ENCODE results near the gene TMEM119.

Gene TMEM119

GRCh38 chr12:108568338-108569154 lies 29.3 kb downstream of the TMEM119 start:
- in situ Hi-C loops (cut with MboI; ENCODE audit: low sequenced_read_pairs), result loop anchor here (10.0 to 25.0 kb wide), 3 partner anchors 236 to 519 kb away; partner anchors contain the start of genes ALKBH2 and UNG

GRCh38 chr12:108567406-108568337 lies 30.2 kb downstream of the TMEM119 start:
- in situ Hi-C loops (cut with MboI; ENCODE audit: low sequenced_read_pairs), result loop anchor here (10.0 to 25.0 kb wide), 3 partner anchors 237 to 520 kb away; partner anchors contain the start of genes ALKBH2 and UNG

- in situ Hi-C loops (cut with MboI; ENCODE audit: low sequenced_read_pairs), result loop anchor here (10.0 to 25.0 kb wide), 3 partner anchors 238 to 521 kb away; partner anchors contain the start of genes ALKBH2 and UNG
Observed at GRCh38 chr12:108566452-108566851, 31.4 kb downstream of the TMEM119 start.

GRCh38 chr12:108565976-108566375 lies 31.9 kb downstream of the TMEM119 start:
- in situ Hi-C loops (cut with MboI; ENCODE audit: low sequenced_read_pairs), result loop anchor here (10.0 to 25.0 kb wide), 3 partner anchors 239 to 521 kb away; partner anchors contain the start of genes ALKBH2 and UNG

GRCh38 chr12:108565146-108565545 lies 32.7 kb downstream of the TMEM119 start:
- in situ Hi-C loops (cut with MboI; ENCODE audit: low sequenced_read_pairs), result loop anchor here (10.0 to 25.0 kb wide), 3 partner anchors 240 to 522 kb away; partner anchors contain the start of genes ALKBH2 and UNG

- in situ Hi-C loops (cut with MboI; ENCODE audit: low sequenced_read_pairs), result loop anchor here (10.0 to 25.0 kb wide), 3 partner anchors 240 to 523 kb away; partner anchors contain the start of genes ALKBH2 and UNG
Observed at GRCh38 chr12:108564724-108565123, 33.2 kb downstream of the TMEM119 start.

GRCh38 chr12:108563804-108564151 lies 34.1 kb downstream of the TMEM119 start:
- in situ Hi-C loops (cut with MboI; ENCODE audit: low sequenced_read_pairs), result loop anchor here (10.0 to 25.0 kb wide), 3 partner anchors 241 to 524 kb away; partner anchors contain the start of genes ALKBH2 and UNG

GRCh38 chr12:108563136-108563803 lies 34.6 kb downstream of the TMEM119 start:
- in situ Hi-C loops (cut with MboI; ENCODE audit: low sequenced_read_pairs), result loop anchor here (10.0 to 25.0 kb wide), 3 partner anchors 242 to 524 kb away; partner anchors contain the start of genes ALKBH2 and UNG

- in situ Hi-C loops (cut with MboI; ENCODE audit: low sequenced_read_pairs), result loop anchor here (10.0 to 25.0 kb wide), 3 partner anchors 242 to 525 kb away; partner anchors contain the start of genes ALKBH2 and UNG
Observed at GRCh38 chr12:108562348-108563135, 35.3 kb downstream of the TMEM119 start, which contains the start of gene ISCU. Gene ISCU, plus strand, starts transcription at chr12:108562596. Its CDS starts 27 bp downstream, at chr12:108562623.

- in situ Hi-C loops (cut with MboI; ENCODE audit: low sequenced_read_pairs), result loop anchor here (10.0 to 25.0 kb wide), 3 partner anchors 243 to 525 kb away; partner anchors contain the start of genes ALKBH2 and UNG
Observed at GRCh38 chr12:108561852-108562347, 36.0 kb downstream of the TMEM119 start.

- in situ Hi-C loops (cut with MboI; ENCODE audit: low sequenced_read_pairs), result loop anchor here (10.0 to 25.0 kb wide), 3 partner anchors 244 to 526 kb away; partner anchors contain the start of genes ALKBH2 and UNG
Observed at GRCh38 chr12:108560752-108561719, 36.8 kb downstream of the TMEM119 start, which contains the start of gene SART3. Gene SART3, minus strand, starts transcription at chr12:108561173. Its CDS starts 19 bp downstream, at chr12:108561154.

- in situ Hi-C loops (cut with MboI; ENCODE audit: low sequenced_read_pairs), result loop anchor here (10.0 to 25.0 kb wide), 3 partner anchors 244 to 527 kb away; partner anchors contain the start of genes ALKBH2 and UNG
Observed at GRCh38 chr12:108560321-108560721, 37.6 kb downstream of the TMEM119 start.

- in situ Hi-C loops (cut with MboI; ENCODE audit: low sequenced_read_pairs), result loop anchor here (10.0 to 25.0 kb wide), 3 partner anchors 245 to 528 kb away; partner anchors contain the start of genes ALKBH2 and UNG
Observed at GRCh38 chr12:108559748-108560147, 38.1 kb downstream of the TMEM119 start.

GRCh38 chr12:108559007-108559655 lies 38.8 kb downstream of the TMEM119 start:
- in situ Hi-C loops (cut with MboI; ENCODE audit: low sequenced_read_pairs), result loop anchor here (25.0 kb wide), 1 partner anchor 528 kb away; the partner anchor contains the start of genes ALKBH2 and UNG

GRCh38 chr12:108555383-108555782 lies 42.5 kb downstream of the TMEM119 start:
- in situ Hi-C loops (cut with MboI; ENCODE audit: low sequenced_read_pairs), result loop anchor here (25.0 kb wide), 1 partner anchor 532 kb away; the partner anchor contains the start of genes ALKBH2 and UNG

- in situ Hi-C loops (cut with MboI; ENCODE audit: low sequenced_read_pairs), result loop anchor here (25.0 kb wide), 1 partner anchor 534 kb away; the partner anchor contains the start of genes ALKBH2 and UNG
Observed at GRCh38 chr12:108553799-108554198, 44.1 kb downstream of the TMEM119 start.

Data from HL-60/S4 treated with retinoic acid at 250 ng/mL for 4 days and 3 days (cell line).